ENCODE measurements around the gene MAPRE2.

MAPRE2 gene

GRCh38 chr18:35038881-35039491 lies 2.2 kb upstream of the MAPRE2 start:
- no peak for DNase-seq

- DNase-seq: no peak
Measured at GRCh38 chr18:35040638-35040987, 600 bp upstream of the MAPRE2 start.

- DNase-seq: peak; percentile 29
Measured at GRCh38 chr18:35041815-35042387, 688 bp downstream of the MAPRE2 start.

- DNase-seq: no peak
Measured at GRCh38 chr18:35042389-35043071, 1.3 kb downstream of the MAPRE2 start.

- DNase-seq: no peak
Measured at GRCh38 chr18:35043207-35043606, 2.0 kb downstream of the MAPRE2 start.

- DNase-seq: peak; percentile 57
Measured at GRCh38 chr18:35045121-35045520, 3.9 kb downstream of the MAPRE2 start.

- DNase-seq: no peak
Measured at GRCh38 chr18:35045806-35046205, 4.6 kb downstream of the MAPRE2 start.

GRCh38 chr18:35047697-35048292 lies 6.6 kb downstream of the MAPRE2 start:
- DNase-seq: no peak

- DNase-seq: no peak
Measured at GRCh38 chr18:35049111-35050027, 8.2 kb downstream of the MAPRE2 start.

GRCh38 chr18:35050028-35050546 lies 8.9 kb downstream of the MAPRE2 start:
- DNase-seq: no peak

GRCh38 chr18:35050705-35051195 lies 9.5 kb downstream of the MAPRE2 start:
- no peak for DNase-seq

GRCh38 chr18:35051641-35052377 lies 10.6 kb downstream of the MAPRE2 start:
- no peak for DNase-seq

- DNase-seq: no peak
Measured at GRCh38 chr18:35054401-35054800, 13.2 kb downstream of the MAPRE2 start.

GRCh38 chr18:35055105-35055504 lies 13.9 kb downstream of the MAPRE2 start:
- no peak for DNase-seq

GRCh38 chr18:35055726-35056125 lies 14.5 kb downstream of the MAPRE2 start:
- DNase-seq: no peak

GRCh38 chr18:35059280-35059927 lies 18.2 kb downstream of the MAPRE2 start:
- DNase-seq: no peak

GRCh38 chr18:35060122-35060815 lies 19.1 kb downstream of the MAPRE2 start:
- no peak for DNase-seq

- no peak for DNase-seq
Measured at GRCh38 chr18:35061336-35061735, 20.1 kb downstream of the MAPRE2 start.

GRCh38 chr18:35061804-35062203 lies 20.6 kb downstream of the MAPRE2 start:
- DNase-seq: no peak

GRCh38 chr18:35062408-35062807 lies 21.2 kb downstream of the MAPRE2 start:
- no peak for DNase-seq
